ENCODE results near the gene COL13A1. TPM values are rescaled to one million over a fixed set of nuclear protein-coding genes. Genes with fewer than 3 reads are reported as not detected.

COL13A1 gene
- polyA plus RNA-seq, 1 experiment = 11.9 TPM

DNA sequence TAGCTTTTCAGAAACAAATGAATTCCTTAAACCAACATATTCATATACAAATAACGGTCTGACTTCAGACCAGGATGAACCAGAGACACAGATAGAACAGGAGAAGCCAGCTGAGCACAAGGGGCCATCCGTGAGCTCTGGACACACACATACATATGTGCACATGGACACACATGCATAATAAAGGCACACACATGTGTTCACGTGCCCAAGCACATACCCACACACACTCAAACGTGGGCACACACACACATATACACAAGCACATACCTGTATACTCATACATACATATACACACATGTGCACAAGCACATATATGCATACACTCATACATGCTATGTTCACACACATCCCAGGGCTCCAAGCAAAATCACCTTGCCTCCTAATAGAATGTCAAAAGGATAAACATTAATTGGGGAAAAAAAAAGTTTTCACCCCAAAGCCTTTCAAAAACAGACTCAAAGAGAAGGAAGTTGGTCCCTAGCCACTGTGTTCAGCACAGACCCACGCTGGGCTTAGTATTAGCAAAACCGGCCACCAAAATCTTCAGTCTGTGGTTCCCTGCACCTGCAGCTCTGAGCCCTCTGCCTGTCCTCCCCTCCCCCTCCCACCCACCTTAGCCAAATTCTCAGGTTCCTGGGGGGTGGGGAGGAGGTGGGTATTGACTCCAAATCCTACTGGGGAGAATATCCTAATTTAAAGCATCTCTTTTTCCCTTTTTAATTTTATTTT lies 150.5 kb downstream of the COL13A1 start:
- no peak for DNase-seq (ENCODE audit: low read depth)
- Histone ChIP-seq H3K36me3 (ENCODE audit: control insufficient read depth, insufficient read depth, low read length) (peaks cover 3% of the 10 kb centered on the region), H3K27me3 (ENCODE audit: control insufficient read depth, insufficient read depth, low read length) (no peaks in the 10 kb centered on the region), H3K4me3 (ENCODE audit: low read depth, low read length) (no peak overlapping the region)
- CTCF ChIA-PET = interaction anchor here (0.7 to 3.3 kb wide), 3 partner anchors 8 to 166 kb away, joined by 3 to 12 read pairs (median 3); no protein-coding TSS in a partner anchor
- POLR2A ChIA-PET = no interaction called here
- TF ChIP-seq, protein P1, sequence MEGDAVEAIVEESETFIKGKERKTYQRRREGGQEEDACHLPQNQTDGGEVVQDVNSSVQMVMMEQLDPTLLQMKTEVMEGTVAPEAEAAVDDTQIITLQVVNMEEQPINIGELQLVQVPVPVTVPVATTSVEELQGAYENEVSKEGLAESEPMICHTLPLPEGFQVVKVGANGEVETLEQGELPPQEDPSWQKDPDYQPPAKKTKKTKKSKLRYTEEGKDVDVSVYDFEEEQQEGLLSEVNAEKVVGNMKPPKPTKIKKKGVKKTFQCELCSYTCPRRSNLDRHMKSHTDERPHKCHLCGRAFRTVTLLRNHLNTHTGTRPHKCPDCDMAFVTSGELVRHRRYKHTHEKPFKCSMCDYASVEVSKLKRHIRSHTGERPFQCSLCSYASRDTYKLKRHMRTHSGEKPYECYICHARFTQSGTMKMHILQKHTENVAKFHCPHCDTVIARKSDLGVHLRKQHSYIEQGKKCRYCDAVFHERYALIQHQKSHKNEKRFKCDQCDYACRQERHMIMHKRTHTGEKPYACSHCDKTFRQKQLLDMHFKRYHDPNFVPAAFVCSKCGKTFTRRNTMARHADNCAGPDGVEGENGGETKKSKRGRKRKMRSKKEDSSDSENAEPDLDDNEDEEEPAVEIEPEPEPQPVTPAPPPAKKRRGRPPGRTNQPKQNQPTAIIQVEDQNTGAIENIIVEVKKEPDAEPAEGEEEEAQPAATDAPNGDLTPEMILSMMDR (IDR thresholded peaks at IDR 0.05; ENCODE audit: insufficient read depth, low read depth, low read length) = no peak

DNA sequence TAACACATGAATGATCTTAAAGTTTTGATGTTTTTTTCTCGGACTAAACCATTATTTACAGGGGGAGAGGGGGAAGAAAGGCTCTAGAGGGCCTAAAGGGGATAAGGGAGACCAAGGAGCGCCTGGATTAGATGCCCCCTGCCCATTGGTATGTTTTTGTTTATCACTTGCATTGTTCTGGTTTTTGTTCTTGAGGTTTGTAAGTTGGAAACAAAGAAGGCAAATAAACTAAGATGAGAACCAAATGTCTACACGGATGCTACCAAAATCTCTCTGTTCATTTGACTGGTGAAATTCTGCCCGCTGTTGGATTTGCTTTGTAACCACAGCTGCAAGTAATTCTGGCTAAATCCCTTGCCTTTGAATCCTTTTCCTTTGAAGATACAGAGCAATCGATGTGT lies 151.1 kb downstream of the COL13A1 start:
- DNase-seq (ENCODE audit: low read depth) = no peak
- Histone ChIP-seq H3K27me3 (ENCODE audit: control insufficient read depth, insufficient read depth, low read length) (no peaks in the 10 kb centered on the region), H3K36me3 (ENCODE audit: control insufficient read depth, insufficient read depth, low read length) (peaks cover 3% of the 10 kb centered on the region), H3K4me3 (ENCODE audit: low read depth, low read length) (no peak overlapping the region)
- POLR2A ChIA-PET = no interaction called here
- CTCF ChIA-PET = no interaction called here
- TF ChIP-seq, protein P1 (IDR thresholded peaks at IDR 0.05; ENCODE audit: insufficient read depth, low read depth, low read length) = no peak

DNA sequence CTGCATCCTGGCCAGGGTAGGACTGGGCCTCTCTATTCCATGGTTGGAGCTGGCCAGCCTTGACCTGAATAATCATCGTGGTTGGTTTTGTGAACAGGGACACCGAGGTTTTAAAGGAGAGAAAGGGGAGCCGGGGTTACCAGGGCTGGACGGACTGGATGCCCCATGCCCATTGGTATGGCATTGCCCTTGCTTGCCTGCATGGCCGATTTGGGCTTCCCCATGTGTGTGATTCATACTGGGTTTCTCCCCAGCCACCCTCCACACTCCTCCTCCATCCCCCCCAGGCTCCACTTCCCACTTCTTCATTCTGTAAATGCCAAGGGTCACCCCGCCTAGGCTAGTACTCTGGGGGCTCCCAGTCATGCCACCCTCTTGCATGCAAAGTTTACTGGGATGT lies 152.1 kb downstream of the COL13A1 start:
- DNase-seq (ENCODE audit: low read depth) = no peak
- POLR2A ChIA-PET = no interaction called here
- CTCF ChIA-PET = interaction anchor here (1.0 to 2.8 kb wide), 3 partner anchors 9 to 309 kb away, joined by 4 to 15 read pairs (median 4); no protein-coding TSS in a partner anchor
- Histone ChIP-seq H3K27me3 (ENCODE audit: control insufficient read depth, insufficient read depth, low read length) (no peaks in the 10 kb centered on the region), H3K4me3 (ENCODE audit: low read depth, low read length) (no peak overlapping the region), H3K36me3 (ENCODE audit: control insufficient read depth, insufficient read depth, low read length) (no peaks in the 10 kb centered on the region; the same call in 1 of the 2 replicates)
- TF ChIP-seq, protein P1 (IDR thresholded peaks at IDR 0.05; ENCODE audit: insufficient read depth, low read depth, low read length) = no peak

DNA sequence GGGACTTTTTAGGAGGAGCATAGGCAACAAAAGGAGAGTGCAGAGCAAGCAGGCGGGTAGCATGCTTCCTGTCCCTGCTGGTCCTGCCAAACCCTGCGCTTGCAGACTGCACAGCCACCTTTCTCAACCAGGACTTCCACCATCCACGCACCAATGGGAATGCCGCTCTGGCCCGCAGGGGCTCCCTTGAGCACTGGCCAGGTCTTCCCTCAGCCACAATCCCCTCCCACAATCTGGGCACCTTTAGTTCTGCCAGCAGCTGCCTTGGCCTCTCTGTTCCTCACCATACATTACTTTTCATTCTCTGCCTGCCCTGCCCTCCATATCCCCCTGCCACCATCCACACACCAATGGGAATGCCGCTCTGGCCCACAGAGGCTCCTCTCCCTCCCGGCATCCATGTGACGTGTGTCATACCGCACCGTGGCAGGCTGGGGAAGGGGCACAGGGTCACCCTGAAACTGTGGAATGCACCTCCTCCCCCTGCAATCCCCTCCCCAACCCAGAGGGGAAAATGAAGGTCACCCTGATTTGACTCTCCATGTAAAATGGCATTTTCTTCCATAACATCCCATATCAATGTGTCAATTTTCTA lies 153.6 kb downstream of the COL13A1 start:
- Histone ChIP-seq H3K36me3 (ENCODE audit: control insufficient read depth, insufficient read depth, low read length) (no peaks in the 10 kb centered on the region; the same call in 1 of the 2 replicates), H3K27me3 (ENCODE audit: control insufficient read depth, insufficient read depth, low read length) (no peaks in the 10 kb centered on the region), H3K4me3 (ENCODE audit: low read depth, low read length) (no peak overlapping the region)
- TF ChIP-seq, protein P1 (IDR thresholded peaks at IDR 0.05; ENCODE audit: insufficient read depth, low read depth, low read length) = no peak
- ChIA-PET CTCF (interaction anchor here (1.8 to 2.8 kb wide), 2 partner anchors 168 to 311 kb away, joined by 4 to 15 read pairs; no protein-coding TSS in a partner anchor), POLR2A (no interaction called here)
- DNase-seq (ENCODE audit: low read depth) = no peak

Data from BJ (cell line).